ENCODE results near the gene SIGLEC15. TPM values are rescaled to one million over a fixed set of nuclear protein-coding genes. Genes with fewer than 3 reads are reported as not detected.

Gene SIGLEC15, protein sequence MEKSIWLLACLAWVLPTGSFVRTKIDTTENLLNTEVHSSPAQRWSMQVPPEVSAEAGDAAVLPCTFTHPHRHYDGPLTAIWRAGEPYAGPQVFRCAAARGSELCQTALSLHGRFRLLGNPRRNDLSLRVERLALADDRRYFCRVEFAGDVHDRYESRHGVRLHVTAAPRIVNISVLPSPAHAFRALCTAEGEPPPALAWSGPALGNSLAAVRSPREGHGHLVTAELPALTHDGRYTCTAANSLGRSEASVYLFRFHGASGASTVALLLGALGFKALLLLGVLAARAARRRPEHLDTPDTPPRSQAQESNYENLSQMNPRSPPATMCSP
- under 1 TPM; 0.17 to 0.42 TPM for total RNA-seq
- under 1 TPM; 0.24 to 0.33 TPM for polyA plus RNA-seq

- Histone ChIP-seq H3K36me3 (ENCODE audit: control insufficient read depth in 4 of 4, insufficient read depth in 3 of 4, low read depth in 1 of 4, low read length in 3 of 4) (no peaks in the 10 kb centered on the region), H3K27ac (ENCODE audit: low read depth in 1 of 2, low read length in 2 of 2) (no peak within 1 kb of the TSS), H3K4me1 (ENCODE audit: control insufficient read depth in 4 of 4, insufficient read depth in 4 of 4, low read length in 3 of 4) (peaks cover under 1 to 11% (median 5%) of the 10 kb centered on the region in 4 donors), H3K4me3 (ENCODE audit: low read depth in 1 of 3, low read length in 3 of 3) (no peak within 1 kb of the TSS), H3K9ac (ENCODE audit: low read depth in 1 of 2, low read length in 2 of 2) (no peak within 1 kb of the TSS), H3K9me3 (ENCODE audit: control insufficient read depth in 4 of 4, low read length in 3 of 4) (no peaks in the 10 kb centered on the region), H3K27me3 (ENCODE audit: control insufficient read depth in 4 of 4, insufficient read depth in 4 of 4, low read length in 3 of 4) (no peaks in the 10 kb centered on the region)
- TF ChIP-seq, protein P1, sequence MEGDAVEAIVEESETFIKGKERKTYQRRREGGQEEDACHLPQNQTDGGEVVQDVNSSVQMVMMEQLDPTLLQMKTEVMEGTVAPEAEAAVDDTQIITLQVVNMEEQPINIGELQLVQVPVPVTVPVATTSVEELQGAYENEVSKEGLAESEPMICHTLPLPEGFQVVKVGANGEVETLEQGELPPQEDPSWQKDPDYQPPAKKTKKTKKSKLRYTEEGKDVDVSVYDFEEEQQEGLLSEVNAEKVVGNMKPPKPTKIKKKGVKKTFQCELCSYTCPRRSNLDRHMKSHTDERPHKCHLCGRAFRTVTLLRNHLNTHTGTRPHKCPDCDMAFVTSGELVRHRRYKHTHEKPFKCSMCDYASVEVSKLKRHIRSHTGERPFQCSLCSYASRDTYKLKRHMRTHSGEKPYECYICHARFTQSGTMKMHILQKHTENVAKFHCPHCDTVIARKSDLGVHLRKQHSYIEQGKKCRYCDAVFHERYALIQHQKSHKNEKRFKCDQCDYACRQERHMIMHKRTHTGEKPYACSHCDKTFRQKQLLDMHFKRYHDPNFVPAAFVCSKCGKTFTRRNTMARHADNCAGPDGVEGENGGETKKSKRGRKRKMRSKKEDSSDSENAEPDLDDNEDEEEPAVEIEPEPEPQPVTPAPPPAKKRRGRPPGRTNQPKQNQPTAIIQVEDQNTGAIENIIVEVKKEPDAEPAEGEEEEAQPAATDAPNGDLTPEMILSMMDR (IDR thresholded peaks at IDR 0.05; ENCODE audit: low read depth, low read length, missing input control): no peak
- TF ChIP-seq YY1 (IDR thresholded peaks at IDR 0.05) (no peak), EGR1 (IDR thresholded peaks at IDR 0.05; ENCODE audit: low read depth in 2 of 2) (no peak), TAF1 (conservative IDR thresholded peaks at IDR 0.05) (no peak), HNF4G (IDR thresholded peaks at IDR 0.05) (no peak), RAD21 (IDR thresholded peaks at IDR 0.05) (no peak), SP1 (IDR thresholded peaks at IDR 0.05) (no peak), RXRA (IDR thresholded peaks at IDR 0.05) (no peak), FOXA2 (IDR thresholded peaks at IDR 0.05) (no peak), FOXA1 (IDR thresholded peaks at IDR 0.05) (no peak), HNF4A (conservative IDR thresholded peaks at IDR 0.05) (no peak), REST (IDR thresholded peaks at IDR 0.05) (no peak), NR2F2 (IDR thresholded peaks at IDR 0.05) (no peak), GABPA (IDR thresholded peaks at IDR 0.05 in 1 of 2, conservative IDR thresholded peaks at IDR 0.05 in 1 of 2) (no peak), JUND (IDR thresholded peaks at IDR 0.05) (no peak)
- TF ChIP-seq, protein P2, sequence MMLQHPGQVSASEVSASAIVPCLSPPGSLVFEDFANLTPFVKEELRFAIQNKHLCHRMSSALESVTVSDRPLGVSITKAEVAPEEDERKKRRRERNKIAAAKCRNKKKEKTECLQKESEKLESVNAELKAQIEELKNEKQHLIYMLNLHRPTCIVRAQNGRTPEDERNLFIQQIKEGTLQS (IDR thresholded peaks at IDR 0.05): no peak
- TF ChIP-seq, protein P3, sequence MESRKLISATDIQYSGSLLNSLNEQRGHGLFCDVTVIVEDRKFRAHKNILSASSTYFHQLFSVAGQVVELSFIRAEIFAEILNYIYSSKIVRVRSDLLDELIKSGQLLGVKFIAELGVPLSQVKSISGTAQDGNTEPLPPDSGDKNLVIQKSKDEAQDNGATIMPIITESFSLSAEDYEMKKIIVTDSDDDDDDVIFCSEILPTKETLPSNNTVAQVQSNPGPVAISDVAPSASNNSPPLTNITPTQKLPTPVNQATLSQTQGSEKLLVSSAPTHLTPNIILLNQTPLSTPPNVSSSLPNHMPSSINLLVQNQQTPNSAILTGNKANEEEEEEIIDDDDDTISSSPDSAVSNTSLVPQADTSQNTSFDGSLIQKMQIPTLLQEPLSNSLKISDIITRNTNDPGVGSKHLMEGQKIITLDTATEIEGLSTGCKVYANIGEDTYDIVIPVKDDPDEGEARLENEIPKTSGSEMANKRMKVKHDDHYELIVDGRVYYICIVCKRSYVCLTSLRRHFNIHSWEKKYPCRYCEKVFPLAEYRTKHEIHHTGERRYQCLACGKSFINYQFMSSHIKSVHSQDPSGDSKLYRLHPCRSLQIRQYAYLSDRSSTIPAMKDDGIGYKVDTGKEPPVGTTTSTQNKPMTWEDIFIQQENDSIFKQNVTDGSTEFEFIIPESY (IDR thresholded peaks at IDR 0.05): no peak
- TF ChIP-seq, protein P4, sequence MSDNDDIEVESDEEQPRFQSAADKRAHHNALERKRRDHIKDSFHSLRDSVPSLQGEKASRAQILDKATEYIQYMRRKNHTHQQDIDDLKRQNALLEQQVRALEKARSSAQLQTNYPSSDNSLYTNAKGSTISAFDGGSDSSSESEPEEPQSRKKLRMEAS (IDR thresholded peaks at IDR 0.05): no peak
- 77% methylated on average over 12 of the region's 12 CpGs for WGBS
- DNase-seq (ENCODE audit: low spot score): no peak
Observed at GRCh38 chr18:45825258-45826044, at the start of gene SIGLEC15. TSS of gene SIGLEC15 (plus strand) at chr18:45825675. CDS start at chr18:45825729, 54 bp downstream.

All from liver (tissue), 9 donors.